Tibial nerve (tissue), 3 donors: Measurements from ENCODE around the gene ZFP3.

ENCODE experiments used
- CTCF ChIP-seq, 5 experiments: fragments of 200-600 bp in 3 of 5; fragments of 450-650 bp in 2 of 5; sonication (generic) in 3 of 5; IDR thresholded peaks; one replicate each; pipeline ENCODE4 v1.5.1; 2016 to 2019; ENCODE audit warnings: antibody characterized with exemption in 5 of 5, mild to moderate bottlenecking in 3 of 5, moderate library complexity in 2 of 5
- POLR2A ChIP-seq, 2 donors: fragments of 450-650 bp; IDR thresholded peaks; one replicate each; pipeline ENCODE4 v1.6.1; 2017; ENCODE audit warnings: antibody characterized with exemption in 2 of 2, mild to moderate bottlenecking in 2 of 2, moderate library complexity in 2 of 2

DNA sequence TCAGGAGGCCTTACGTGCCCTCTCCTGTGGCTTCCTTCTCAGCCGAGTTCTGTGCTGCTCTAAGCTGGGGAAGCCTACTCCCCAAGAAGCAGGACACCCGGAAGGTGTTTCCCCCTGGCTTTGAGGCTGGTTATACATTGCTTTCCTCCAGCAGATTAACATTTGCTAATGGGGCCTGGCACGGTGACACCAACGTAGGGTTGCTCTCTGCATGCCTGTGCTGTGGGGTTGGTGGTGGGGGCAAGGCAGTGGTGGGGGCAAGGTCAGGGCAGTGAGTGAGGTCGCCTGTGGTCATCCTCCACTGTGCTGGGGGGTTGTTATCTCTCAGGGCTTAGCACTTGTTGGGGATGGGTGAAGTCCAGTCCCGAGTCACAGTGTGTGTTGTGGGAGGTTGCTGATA lies 41.8 kb downstream of the ZFP3 start:
- no peak for TF ChIP-seq POLR2A (IDR thresholded peaks at IDR 0.05)
- TF ChIP-seq CTCF (IDR thresholded peaks at IDR 0.05), result no peak
